NB4 (cell line): Measurements from ENCODE around the gene GALNT2.

Experiments
- DNase-seq: peaks from one replicate; pipeline ENCODE4 v3.0.0; 2010; ENCODE audit warnings: low read depth
- H3K4me3 ChIP-seq: one replicate; pipeline ENCODE4 v1.5.1; 2011; ENCODE audit warnings: mild to moderate bottlenecking, low read depth, low read length, moderate library complexity
- MYC ChIP-seq: IDR thresholded peaks from 2 replicates; pipeline ENCODE4 v1.6.1; 2011; ENCODE audit warnings: low read depth, low read length
- POLR2A ChIP-seq: IDR thresholded peaks from 2 replicates; pipeline ENCODE4 v1.6.1; 2011; ENCODE audit warnings: mild to moderate bottlenecking; ENCODE audit not compliant: insufficient read length; ENCODE audit errors: extremely low read depth
- TF ChIP-seq, protein P1 (sequence below): IDR thresholded peaks from 2 replicates; pipeline ENCODE4 v1.6.1; 2011; ENCODE audit warnings: low read depth, low read length
- TF ChIP-seq, protein P2 (sequence below): IDR thresholded peaks from one replicate; pipeline ENCODE4 v1.5.1; 2012; ENCODE audit warnings: low read depth, low read length

GALNT2 gene

DNA sequence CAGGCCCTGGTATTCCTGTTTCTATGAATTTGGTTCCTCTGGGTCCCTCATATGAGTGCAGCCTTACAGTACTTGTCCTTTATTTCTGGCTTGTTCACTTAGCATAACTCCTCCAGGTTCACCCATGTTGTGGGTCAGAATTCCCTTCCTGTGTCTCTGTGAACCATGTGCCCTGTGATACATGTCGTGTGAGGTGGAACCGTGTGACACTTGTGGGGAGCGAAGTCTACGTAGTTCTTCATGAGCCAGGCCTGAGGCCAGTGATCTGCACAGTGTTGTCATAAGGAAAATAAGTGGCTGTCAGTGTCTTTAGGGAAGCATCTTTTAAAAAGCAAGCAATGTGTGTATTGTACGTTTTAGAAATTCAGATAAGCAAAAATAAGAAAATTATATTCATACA lies 122.8 kb downstream of the GALNT2 start:
- TF ChIP-seq, protein P1, sequence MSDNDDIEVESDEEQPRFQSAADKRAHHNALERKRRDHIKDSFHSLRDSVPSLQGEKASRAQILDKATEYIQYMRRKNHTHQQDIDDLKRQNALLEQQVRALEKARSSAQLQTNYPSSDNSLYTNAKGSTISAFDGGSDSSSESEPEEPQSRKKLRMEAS, result no peak
- TF ChIP-seq, protein P2, sequence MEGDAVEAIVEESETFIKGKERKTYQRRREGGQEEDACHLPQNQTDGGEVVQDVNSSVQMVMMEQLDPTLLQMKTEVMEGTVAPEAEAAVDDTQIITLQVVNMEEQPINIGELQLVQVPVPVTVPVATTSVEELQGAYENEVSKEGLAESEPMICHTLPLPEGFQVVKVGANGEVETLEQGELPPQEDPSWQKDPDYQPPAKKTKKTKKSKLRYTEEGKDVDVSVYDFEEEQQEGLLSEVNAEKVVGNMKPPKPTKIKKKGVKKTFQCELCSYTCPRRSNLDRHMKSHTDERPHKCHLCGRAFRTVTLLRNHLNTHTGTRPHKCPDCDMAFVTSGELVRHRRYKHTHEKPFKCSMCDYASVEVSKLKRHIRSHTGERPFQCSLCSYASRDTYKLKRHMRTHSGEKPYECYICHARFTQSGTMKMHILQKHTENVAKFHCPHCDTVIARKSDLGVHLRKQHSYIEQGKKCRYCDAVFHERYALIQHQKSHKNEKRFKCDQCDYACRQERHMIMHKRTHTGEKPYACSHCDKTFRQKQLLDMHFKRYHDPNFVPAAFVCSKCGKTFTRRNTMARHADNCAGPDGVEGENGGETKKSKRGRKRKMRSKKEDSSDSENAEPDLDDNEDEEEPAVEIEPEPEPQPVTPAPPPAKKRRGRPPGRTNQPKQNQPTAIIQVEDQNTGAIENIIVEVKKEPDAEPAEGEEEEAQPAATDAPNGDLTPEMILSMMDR, result no peak
- TF ChIP-seq MYC, result no peak
- TF ChIP-seq POLR2A, result no peak
- H3K4me3 ChIP-seq, result no peak overlapping the region
- no peak for DNase-seq

DNA sequence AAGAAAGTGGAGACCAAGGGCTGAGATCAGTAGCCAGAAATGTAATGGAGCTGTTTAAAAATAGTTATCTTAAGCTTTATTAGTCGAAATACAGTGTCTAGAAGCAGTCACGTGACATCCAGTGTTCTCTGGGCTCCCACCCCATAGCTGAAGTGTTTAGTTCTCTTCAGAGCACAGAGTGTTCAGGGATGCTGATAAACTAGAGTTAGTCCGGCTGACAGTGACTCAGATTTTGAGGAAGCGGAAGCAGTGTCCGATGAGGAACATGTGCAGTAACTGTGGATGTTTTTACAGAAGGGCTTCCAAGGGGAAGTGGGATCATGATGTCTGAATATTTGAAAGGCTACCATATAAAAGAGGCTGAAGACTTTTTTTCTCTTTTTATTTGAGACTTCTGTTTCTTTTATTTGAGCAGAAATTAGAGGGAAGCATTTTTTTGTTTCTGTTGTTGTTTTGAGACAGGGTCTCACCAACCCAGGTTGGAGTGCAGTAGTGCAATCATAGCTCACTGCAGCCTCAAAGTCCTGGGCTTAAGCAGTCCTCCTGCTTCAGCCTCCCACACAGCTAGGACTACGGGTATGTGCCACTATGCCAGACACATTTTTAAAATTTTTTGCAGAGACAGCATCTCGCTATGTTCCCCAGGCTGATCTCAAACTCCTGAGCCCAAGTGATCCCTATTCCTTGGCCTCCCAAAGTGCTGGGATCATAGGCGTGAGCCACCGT lies 124.2 kb downstream of the GALNT2 start:
- no peak for DNase-seq
- H3K4me3 ChIP-seq, result no peak overlapping the region
- TF ChIP-seq POLR2A, result no peak
- no peak for TF ChIP-seq MYC
- TF ChIP-seq, protein P2, result no peak
- TF ChIP-seq, protein P1, result no peak

DNA sequence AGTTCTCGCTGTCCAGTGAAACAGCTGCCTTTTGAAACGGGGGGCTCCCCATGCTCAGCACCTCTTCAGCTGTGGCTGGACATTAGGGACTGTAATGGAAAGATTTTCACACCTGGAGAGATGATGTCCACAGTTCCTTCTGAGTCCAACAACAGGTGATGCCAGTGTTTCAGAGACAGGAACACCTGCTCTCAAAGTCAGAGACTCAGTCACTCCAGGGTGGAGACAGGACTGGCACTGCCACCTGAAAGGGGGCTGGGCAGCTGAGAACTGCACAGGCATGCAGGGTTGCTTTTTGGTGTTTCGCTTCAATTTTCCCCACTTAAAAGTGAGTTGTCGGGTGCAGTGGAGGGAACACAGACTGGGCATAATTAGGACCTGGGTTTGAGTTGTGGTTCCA lies 124.8 kb downstream of the GALNT2 start:
- no peak overlapping the region for H3K4me3 ChIP-seq
- no peak for DNase-seq
- TF ChIP-seq MYC (no peak), POLR2A (no peak)
- TF ChIP-seq, protein P2, result no peak
- TF ChIP-seq, protein P1, result no peak

DNA sequence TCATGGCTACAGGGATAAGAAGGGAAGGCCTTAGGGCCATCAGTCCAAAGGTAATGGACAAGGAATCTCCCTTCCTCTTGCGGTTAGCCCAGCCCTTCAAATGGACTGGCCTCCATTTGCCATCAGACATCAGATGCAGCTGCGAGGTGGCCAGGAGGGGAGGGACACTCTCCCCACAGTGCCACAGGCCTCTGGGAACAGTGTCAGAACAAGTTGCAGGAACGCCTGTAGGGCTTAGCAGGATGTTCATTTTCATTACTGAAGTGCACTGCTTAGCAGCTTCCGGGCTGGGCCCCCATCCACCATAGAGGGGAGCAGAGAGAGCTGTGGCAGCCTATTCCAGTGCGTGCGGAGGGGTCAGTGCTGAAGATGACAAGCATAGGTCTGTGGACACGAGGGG lies 127.5 kb downstream of the GALNT2 start:
- TF ChIP-seq, protein P1, result no peak
- TF ChIP-seq, protein P2, result no peak
- no peak for TF ChIP-seq MYC
- TF ChIP-seq POLR2A, result no peak
- no peak overlapping the region for H3K4me3 ChIP-seq
- no peak for DNase-seq

DNA sequence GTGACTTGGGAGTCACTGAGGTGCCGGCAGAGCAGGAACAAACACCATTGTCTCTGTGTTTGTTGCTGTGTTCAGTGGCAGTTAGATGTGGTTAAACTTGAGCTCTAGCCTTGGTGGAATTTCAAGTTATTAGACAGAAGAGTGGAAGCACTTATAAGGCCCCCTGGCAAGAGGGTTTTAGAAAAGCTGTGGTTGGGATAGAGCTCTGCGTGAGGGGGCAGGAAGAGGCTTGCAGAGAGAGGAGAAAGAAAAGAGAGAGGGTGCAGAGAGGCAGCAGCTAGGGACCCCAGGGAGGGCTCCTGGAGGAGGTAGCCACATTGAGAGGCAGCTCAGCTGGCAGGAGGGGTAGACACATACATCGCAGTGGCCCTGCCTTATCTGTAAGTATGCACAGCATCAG lies 128.2 kb downstream of the GALNT2 start:
- DNase-seq, result no peak
- TF ChIP-seq, protein P1, result no peak
- TF ChIP-seq POLR2A (no peak), MYC (no peak)
- TF ChIP-seq, protein P2, result no peak
- no peak overlapping the region for H3K4me3 ChIP-seq
